ENCODE measurements around the gene NCAPH2.
A peak's percentile ranks its signal among the peaks of the same experiment; 100 is the strongest.

The NCAPH2 gene

DNA sequence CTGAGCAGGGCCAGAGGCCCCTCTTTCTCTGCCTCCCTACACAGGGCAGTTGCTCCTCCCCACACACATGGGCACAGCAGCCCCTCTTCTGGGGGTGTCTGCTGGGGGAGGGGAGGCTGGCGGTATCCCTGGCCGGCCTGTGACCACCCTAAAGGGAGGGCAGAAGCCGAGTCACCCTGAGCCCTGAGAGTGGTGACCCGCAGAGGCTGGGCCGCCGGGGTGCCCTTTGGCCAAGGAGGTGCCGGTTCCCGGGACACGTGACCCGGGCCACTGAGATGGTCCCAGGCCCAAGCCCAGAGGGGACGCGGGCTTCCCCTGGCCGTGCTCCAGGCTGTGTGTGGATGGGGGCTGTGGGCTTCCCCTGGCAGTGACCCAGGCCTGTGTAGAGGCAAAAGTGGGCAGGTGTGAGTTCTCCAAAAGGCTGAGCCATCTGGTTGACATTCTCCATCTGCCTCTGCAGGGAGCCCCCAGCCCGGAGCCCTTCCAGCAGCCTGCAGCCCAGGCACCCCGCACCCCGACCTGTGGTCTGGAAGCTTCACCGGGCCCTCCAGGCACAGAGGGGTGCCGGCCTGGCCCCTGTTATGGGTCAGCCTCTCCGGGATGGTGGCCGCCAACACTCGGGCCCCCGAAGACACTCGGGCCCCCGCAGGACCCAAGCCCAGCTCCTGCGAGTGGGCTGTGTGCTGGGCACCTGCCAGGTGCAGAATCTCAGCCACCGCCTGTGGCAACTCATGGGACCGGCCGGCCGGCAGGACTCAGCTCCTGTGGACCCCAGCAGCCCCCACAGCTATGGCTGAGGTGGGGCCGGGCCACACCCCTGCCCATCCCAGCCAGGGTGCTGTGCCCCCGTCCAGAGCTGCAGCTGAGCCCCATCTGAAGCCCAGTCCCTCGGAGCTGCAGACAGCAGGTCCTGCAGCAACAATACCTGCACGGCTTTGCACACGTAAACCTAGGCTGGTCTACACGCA lies 25.6 kb upstream of the NCAPH2 start:
- peak overlapping the region; percentile 44; the same call in 1 of the 2 replicates for H3K27ac ChIP-seq

GRCh38 chr22:50483106-50483505 lies 24.9 kb upstream of the NCAPH2 start:
- TF ChIP-seq, protein P1, sequence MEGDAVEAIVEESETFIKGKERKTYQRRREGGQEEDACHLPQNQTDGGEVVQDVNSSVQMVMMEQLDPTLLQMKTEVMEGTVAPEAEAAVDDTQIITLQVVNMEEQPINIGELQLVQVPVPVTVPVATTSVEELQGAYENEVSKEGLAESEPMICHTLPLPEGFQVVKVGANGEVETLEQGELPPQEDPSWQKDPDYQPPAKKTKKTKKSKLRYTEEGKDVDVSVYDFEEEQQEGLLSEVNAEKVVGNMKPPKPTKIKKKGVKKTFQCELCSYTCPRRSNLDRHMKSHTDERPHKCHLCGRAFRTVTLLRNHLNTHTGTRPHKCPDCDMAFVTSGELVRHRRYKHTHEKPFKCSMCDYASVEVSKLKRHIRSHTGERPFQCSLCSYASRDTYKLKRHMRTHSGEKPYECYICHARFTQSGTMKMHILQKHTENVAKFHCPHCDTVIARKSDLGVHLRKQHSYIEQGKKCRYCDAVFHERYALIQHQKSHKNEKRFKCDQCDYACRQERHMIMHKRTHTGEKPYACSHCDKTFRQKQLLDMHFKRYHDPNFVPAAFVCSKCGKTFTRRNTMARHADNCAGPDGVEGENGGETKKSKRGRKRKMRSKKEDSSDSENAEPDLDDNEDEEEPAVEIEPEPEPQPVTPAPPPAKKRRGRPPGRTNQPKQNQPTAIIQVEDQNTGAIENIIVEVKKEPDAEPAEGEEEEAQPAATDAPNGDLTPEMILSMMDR (conservative IDR thresholded peaks at IDR 0.05), result no peak
- no peak overlapping the region for H3K27ac ChIP-seq

More for the DNA sequence above, 25.6 kb upstream of the NCAPH2 start:
- TF ChIP-seq, protein P1 (conservative IDR thresholded peaks at IDR 0.05), result no peak

- TF ChIP-seq, protein P1 (conservative IDR thresholded peaks at IDR 0.05), result no peak
- H3K27ac ChIP-seq, result no peak overlapping the region
Observed at GRCh38 chr22:50483556-50483955, 24.5 kb upstream of the NCAPH2 start.

GRCh38 chr22:50483977-50484853 lies 23.8 kb upstream of the NCAPH2 start:
- H3K27ac ChIP-seq, result no peak overlapping the region
- TF ChIP-seq, protein P1 (conservative IDR thresholded peaks at IDR 0.05), result no peak

DNA sequence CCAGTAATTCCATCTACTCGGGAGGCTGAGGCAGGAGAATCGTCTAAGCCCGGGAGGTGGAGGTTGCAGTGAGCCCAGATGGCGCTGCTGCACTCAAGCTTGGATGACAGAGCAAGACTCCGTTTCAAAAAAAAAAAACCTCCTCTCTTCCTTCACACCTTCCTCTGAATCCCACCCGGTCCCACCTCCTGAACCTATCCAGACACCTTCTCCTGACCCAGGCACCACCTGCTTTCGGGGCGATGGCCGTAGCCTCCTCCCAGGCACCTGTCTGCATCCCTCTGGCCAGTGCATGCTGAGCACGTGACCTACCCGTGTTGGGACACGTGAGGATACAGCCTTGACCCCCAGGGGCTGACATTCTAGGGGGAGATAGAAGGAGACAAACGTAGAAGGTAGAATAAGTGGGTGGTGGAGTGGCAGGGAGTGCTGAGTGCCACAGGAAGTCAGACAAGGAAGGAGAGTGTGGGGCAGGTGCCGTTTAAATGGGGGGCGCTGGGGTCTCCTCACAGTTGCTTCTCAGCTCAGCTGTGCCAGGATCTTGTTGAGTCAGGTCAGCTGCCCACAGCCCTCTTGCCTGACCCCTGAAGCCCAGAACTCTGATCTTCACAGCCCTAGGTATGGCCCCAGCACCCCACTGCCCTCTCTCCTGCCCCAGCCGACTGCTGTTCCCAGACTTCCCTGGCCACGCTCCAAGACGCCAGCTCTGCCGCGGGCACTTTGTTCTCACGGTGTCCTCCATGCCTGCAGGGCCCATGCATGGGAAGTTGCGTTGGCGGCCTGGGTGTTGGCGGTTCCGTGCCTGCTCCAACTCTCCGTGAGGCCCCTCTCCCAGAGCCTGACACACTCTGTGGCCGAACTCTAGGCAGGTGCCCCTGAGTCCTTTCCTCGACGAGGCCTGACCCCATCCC lies 22.5 kb upstream of the NCAPH2 start:
- H3K27ac ChIP-seq, result no peak overlapping the region
- TF ChIP-seq, protein P1 (conservative IDR thresholded peaks at IDR 0.05), result no peak

- TF ChIP-seq, protein P1 (conservative IDR thresholded peaks at IDR 0.05), result no peak
Observed at GRCh38 chr22:50486561-50487289, 21.3 kb upstream of the NCAPH2 start, which contains the start of gene MIOX. Gene MIOX (plus strand): TSS chr22:50486859. CDS start chr22:50486898, 39 bp downstream.

More at GRCh38 chr22:50486561-50487289, 21.3 kb upstream of the NCAPH2 start, which contains the start of gene MIOX:
- no peak within 1 kb of the TSS for H3K27ac ChIP-seq
